KOPT-K1 (cell line): Measurements from ENCODE around the gene WWC1.
"Not testable (repeated sequence)": the region's sequence is repeated elsewhere in the genome, so short reads cannot be mapped to it uniquely, and the experiment has no call there.

ENCODE experiments used
- H3K27ac ChIP-seq: fragments of 200-600 bp; sonication (generic); 2 replicates; pipeline ENCODE4 v1.5.1; 2016; ENCODE audit warnings: antibody characterized with exemption, mild to moderate bottlenecking, low read depth, low read length; ENCODE audit not compliant: poor library complexity, severe bottlenecking
- H3K36me3 ChIP-seq: fragments of 200-600 bp; sonication (generic); 2 replicates; pipeline ENCODE4 v1.5.1; 2017; ENCODE audit warnings: antibody characterized with exemption, mild to moderate bottlenecking, low read length, moderate library complexity; ENCODE audit not compliant: insufficient read depth
- H3K9me3 ChIP-seq: fragments of 200-600 bp; sonication (generic); 2 replicates; pipeline ENCODE4 v1.5.1; 2017; ENCODE audit warnings: antibody characterized with exemption, low read length, mild to moderate bottlenecking; ENCODE audit not compliant: insufficient read depth, poor library complexity, severe bottlenecking

The WWC1 gene

DNA sequence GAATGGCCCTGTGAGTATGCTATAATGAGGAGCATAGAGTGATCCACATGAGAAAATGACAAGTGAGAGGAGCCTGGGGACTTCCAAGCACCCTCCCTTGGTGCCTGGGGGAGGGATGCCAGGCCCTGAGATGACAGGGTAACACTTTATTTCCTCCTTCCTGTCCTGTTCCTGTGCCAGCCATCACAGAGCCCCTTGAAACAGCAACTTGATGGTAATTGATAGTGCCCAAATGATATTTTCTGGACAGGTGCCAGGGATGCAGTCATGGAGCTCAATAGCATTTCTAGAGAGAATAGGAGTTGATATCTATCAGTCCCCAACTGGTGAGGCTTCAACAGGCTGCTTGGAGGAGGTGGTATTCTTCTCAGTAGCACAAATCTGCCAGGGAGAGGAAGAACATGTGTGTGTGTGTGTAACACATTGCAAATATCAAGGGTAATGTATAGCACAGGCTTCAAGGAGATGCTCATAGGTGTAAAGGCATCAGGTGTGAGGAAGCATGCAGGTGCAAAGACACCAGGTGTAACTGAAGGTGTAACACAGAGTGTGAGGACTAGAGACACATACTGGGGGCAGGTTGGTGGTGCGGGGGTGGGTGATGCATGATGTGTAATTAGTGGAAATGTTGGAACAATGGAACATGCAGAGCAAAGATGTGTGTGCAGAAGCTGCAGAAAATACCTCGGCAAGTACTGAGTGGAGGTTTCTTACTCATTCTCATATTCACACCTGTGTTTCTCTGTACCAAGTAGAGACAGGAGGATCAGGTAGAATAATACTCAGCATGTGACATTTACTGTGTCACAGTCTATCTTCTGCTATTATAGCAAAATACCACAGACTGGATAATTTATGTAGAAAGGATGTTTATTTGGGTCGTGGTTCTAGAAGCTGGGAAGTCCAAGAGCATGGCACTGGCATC lies 18.1 kb upstream of the WWC1 start:
- H3K9me3 ChIP-seq, result no peaks in the 10 kb centered on the region
- H3K36me3 ChIP-seq, result no peaks in the 10 kb centered on the region
- H3K27ac ChIP-seq, result no peak overlapping the region

DNA sequence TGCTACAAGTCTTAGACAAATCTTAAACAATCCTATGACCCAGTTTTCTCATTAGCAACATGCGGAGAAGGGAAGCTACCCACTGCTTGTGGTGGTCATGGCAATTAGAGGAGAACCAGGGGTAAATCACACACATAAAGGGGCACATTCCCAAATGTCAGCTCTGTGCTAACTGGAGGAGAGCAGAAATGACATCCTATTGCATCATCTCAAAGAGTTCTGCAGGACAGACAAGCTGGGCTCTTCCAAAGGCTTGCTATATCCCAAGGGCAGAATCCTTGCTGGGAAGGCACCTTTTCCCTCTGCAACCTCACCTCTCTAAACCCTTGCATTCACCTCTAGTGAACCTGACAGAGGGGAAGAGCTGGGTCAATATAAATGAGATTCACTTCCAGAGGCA lies 17.0 kb upstream of the WWC1 start:
- Histone ChIP-seq H3K9me3 (no peaks in the 10 kb centered on the region), H3K36me3 (no peaks in the 10 kb centered on the region), H3K27ac (no peak overlapping the region)

DNA sequence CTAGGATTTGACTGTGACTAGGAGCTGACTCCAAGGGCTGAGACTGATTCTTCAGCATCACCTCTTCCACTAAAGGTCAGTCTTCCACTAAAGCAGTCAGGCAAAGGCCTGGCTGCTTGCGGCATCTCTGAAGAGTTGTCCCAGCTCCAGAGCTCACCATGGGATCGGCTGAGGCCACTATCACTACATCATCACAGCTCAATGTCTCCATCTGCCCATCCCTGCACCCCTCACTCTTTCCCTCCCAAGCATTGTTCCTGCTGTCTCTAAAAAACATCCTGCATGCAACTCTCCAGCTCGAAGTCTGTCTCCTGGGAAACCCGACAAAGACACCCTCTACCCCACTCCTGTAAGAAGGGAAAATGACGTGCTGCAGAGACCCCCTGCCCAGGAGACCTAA lies 15.5 kb upstream of the WWC1 start:
- H3K27ac ChIP-seq, result no peak overlapping the region
- no peaks in the 10 kb centered on the region for H3K36me3 ChIP-seq
- H3K9me3 ChIP-seq, result no peaks in the 10 kb centered on the region

DNA sequence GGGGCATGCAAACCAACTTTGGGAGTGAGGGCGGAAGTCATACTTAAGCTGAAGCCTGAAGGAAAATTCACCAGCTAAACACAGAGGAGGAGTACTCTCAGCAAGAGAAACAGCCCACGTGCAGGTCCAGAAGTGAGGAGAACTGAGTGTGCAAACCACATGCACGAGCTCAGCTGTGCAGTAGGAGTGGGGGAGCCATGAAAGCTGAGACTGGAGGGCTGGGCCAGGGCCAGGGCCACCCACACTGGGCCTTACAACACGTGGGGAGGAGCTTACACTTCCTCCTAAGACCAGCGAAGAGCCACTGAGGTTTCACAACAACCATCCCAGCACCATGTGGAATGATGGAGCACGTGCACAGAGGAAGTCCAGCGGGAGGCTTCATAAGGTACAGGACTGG lies 9.3 kb upstream of the WWC1 start:
- peaks cover 15% of the 10 kb centered on the region for H3K9me3 ChIP-seq

DNA sequence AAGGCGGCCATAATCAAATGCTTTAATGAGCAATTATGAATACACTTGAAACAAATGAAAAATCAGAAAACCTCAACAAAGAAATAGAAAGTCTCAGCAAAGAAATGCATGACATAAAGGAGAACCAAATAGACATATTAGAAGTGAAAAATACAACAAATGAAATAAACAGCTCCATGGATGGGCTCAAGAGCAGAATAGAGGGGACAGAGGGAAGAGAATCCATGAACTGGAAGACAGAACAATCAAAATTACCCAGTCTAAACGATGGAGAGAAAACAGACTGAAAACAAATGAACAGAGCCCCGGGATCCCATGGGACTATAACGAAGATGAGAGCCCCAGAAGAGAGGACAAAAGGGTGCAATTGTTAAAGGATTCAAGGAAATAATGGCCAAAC lies 6.6 kb upstream of the WWC1 start:
- H3K27ac ChIP-seq, result no peak overlapping the region
- H3K9me3 ChIP-seq, result peaks cover 15% of the 10 kb centered on the region
- H3K36me3 ChIP-seq, result no peaks in the 10 kb centered on the region

More for the DNA sequence above, 9.3 kb upstream of the WWC1 start:
- no peaks in the 10 kb centered on the region for H3K36me3 ChIP-seq
- H3K27ac ChIP-seq, result no peak overlapping the region

DNA sequence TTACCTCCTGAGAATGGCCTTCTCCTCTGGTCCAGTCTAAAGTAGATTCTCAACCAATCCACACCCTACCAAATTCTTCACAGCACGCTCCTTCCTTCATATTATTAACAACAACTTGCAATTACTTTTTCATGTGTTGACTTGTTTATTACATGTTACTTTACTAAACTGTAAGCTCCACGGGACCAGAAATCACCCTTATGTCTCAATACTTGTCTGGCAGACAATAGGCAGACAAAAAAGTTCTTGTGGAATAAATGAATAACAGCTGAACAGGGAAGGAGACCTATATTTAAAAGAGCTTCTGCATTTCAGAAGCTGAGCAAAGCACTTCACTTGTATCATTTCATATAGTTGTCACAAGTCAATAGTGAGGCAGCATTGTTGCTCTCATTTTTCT lies 5.7 kb upstream of the WWC1 start:
- Histone ChIP-seq H3K27ac (no peak overlapping the region), H3K36me3 (no peaks in the 10 kb centered on the region), H3K9me3 (peaks cover 15% of the 10 kb centered on the region)

DNA sequence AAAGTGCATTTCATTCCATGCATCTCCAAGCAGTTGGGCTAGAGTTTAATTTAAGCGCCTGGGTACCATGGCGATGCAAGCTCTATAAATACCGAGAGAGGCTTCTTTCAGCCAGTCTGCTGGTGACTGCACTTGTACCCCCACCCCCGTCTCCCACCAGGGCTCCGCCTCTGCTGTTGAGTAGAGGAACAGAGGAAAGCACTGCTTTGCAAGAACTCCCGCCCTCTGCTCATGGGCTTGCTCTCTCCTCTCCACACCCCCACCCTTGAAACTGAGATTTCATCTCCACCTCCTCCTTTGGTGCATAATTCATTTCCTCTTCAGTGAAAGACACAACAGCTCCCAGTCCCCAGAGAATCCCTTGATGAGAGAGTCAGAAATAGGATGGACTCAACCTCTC lies 5.1 kb upstream of the WWC1 start:
- Histone ChIP-seq H3K9me3 (peaks cover 15% of the 10 kb centered on the region), H3K36me3 (no peaks in the 10 kb centered on the region), H3K27ac (no peak overlapping the region)

DNA sequence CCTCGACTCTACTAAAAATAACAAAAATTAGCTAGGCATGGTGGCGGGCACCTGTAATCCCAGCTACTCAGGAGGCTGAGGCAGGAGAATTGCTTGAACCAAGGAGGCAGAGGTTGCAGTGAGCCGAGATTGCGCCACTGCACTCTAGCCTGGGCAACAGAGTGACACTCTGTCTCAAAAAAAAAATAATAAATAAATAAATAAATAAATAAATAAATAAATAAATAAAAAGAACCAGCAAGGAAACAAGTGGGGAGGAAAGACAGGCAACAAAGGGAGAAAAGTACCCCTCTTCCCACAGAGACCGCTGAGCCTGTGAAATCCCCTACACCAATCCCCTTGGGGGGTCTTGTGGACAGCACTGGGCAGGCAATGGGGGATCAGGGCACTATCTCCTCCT lies 4.6 kb upstream of the WWC1 start:
- peaks cover 15% of the 10 kb centered on the region for H3K9me3 ChIP-seq
- H3K36me3 ChIP-seq, H3K27ac ChIP-seq: not testable (repeated sequence)

DNA sequence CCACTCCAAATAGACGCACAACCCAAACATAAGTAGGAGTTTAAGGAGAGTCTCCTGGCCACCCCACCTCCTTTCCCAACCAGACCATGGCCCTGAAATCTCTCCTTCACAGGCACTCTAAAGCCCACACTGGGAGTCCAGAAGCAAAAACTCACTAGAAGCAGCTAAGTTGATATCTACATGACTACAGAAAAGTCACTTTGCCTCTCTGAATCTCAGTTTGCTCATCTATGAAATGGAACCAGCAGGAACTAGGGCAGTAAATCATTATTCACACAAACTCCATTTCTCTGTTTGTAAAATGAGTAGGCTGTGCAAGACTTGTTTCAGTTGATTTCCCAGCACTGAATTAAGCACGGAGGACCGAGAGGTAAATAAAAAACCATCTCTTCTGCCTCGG lies 4.1 kb upstream of the WWC1 start:
- no peaks in the 10 kb centered on the region for H3K36me3 ChIP-seq
- H3K27ac ChIP-seq, result no peak overlapping the region
- H3K9me3 ChIP-seq, result peaks cover 15% of the 10 kb centered on the region

DNA sequence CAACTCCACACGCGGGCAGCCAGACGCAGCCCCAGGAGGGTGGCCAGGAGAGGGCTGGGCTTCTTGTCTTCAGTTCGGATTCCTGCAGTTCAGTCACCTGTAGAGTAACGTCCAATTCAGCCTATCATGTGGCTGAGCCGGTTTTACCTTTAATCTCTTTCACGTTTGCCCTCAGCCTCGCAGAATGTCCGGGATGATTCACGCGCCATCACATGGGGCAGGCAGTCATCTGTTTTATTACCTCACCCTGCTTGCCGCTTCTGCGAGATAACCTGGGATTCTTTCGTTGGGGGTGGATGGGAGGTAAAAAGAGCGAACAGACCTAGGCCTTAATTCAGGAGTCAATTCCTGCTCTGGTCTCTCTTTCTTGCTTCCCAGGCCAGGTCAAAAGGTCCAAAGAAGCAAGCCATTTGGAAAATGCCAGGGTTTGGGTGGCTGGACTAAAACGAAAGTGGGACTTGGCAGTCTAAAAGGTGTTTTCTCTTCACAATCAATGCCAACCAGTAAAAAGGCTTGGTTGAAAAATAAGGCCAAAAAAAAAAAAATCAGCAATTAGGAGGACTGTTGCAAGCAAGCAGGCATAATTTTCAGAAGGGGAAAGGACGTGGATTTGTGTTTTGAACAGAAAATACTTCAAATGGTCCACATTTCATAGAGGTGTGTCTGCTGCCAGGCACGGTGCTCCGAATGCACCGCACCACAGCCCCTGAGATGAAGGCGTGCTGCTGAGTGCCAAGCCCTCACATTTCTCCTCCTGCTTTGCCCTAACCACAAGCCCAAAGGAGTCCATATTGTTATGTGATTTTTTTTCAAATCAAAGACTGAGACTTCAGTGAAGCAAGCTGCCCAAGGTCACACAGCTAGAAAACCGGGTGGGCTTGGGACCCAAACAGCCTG lies 2.8 kb upstream of the WWC1 start:
- Histone ChIP-seq H3K9me3 (peaks cover 15% of the 10 kb centered on the region), H3K27ac (no peak overlapping the region), H3K36me3 (no peaks in the 10 kb centered on the region)

DNA sequence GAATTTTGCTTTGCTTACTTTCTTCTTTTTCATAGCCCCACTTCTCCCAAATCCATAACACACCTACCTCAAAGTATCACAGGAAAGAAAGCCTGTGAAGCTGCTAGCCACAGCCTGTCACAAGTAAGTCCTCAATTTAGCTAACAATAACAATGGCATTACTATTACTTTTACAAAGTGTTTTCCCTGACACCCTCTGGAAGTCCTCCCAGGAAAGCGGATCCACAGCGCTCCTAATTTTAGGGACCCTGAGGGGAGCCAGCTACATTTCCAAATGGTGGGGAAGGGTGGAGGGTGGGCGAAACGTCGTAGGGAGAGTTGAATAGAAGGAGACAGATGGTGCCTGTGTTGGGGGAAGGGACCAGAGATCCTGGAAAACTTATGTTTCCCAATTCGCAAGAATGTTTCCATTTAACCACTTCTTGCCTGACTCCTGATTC lies 523 bp upstream of the WWC1 start:
- Histone ChIP-seq H3K9me3 (no peaks in the 10 kb centered on the region), H3K27ac (no peak overlapping the region), H3K36me3 (no peaks in the 10 kb centered on the region)

DNA sequence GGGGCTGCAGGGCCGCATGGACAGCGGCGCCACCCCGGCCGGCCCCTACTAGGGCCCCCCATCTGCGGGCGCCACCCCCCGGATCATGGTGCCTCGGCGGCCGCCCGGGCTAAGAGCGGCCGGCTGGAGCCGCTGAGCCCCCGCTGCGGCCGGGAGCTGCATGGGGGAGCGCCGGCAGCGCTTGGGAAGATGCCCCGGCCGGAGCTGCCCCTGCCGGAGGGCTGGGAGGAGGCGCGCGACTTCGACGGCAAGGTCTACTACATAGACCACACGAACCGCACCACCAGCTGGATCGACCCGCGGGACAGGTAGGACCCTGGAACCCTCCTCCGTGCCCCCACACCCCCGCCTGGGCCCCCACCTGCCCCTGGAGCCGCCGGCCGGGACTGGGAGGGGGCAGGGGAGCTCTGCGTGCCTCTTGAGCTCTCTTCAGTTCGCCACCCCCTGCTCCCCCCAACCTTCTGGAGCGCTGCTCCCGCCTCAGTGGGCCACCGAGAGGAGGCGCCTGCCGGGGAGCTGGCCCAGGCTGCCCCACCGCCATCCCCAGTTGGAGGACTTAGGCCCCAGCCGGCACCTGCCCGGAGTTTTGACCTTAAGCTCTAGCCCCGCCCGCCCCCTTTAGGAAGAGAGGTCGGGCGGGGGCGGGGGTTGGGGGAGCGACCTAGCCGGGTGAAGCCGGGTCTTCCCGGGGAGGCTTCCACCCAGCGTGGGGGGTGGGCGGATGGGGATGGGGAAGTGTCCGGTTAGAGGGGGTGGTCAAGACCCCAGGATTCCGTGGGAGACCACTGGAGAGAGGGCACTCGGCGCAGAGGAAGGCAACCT lies 730 bp downstream of the WWC1 start:
- Histone ChIP-seq H3K36me3 (no peaks in the 10 kb centered on the region), H3K27ac (no peak overlapping the region), H3K9me3 (no peaks in the 10 kb centered on the region)

DNA sequence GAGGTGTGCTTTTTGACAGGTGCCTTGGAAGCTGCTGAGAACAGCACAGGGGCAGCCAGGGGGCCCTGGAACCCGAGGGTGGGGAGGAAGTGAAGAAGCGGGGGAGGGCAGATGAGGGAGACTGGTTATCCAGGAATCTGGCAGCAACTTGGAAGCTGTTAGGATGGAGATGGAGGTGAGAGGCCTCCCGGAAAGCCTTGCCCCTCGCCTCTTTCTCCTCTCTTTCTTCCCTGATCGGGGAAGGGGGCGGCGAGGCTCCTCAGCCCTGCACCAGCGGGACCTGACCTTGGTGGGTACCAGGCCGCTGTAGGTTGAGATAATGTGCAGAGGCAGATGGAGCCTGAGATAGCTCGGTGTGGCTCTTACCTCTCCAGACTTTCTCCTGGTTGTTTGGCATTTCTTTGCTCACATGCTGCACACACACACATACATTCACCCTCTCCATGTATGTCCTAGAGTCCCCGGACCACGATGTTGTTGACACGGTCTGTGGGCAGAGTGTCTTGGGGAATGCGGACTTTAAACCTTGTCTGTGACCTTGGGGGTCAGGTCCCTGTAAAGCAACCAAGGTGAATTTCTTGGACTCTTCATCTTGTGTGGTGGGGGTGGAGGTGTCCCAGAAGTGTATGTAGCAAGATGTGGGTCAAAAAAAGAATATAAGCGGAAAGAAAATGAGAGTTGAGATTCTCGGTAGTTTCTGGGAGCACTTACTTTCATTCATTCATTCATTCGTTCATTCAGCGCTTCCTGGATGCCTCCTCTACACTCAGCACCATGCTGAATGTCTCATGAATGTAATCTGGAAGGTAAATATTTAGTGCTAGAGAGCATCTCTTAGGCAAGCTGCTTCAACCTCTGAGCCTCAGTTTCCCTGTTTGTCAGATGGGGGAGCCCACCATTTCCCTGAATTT lies 1.6 kb downstream of the WWC1 start:
- H3K36me3 ChIP-seq, result no peaks in the 10 kb centered on the region
- H3K9me3 ChIP-seq, result no peaks in the 10 kb centered on the region
- H3K27ac ChIP-seq, result no peak overlapping the region

DNA sequence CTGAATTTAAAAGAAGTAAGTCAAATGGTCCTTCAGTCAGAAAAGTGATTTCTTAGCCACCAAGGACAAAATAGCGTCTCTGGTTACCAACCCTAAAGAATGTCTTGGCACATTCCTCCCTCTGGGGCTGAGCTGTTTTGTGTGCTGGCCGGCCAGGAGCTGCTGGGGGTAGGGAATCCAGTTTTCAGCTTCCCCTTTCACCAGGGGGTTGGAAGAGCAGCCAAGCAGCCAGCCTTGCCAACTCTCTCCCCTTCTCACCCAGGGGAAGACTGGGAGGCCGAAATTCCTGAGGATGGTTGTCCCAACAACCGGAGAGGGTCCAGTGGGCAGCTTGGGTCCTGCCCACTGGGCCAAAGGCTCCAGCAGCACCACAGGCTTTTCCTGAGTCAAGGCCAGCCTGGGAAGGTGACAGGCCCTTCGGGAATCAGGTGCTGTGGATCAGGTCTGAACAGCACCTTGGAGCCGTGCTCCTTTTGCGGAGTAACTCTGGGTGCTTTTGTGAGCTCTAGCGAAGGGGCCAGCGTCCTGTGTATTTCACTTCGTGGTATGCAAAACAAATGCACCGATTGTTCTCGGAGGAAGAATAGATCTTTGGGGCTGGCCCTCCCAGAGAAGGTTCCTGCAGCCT lies 4.2 kb downstream of the WWC1 start:
- no peaks in the 10 kb centered on the region for H3K36me3 ChIP-seq
- H3K9me3 ChIP-seq, result no peaks in the 10 kb centered on the region
- no peak overlapping the region for H3K27ac ChIP-seq
